Measurements from ENCODE around the gene SBK1. TPM values are rescaled to one million over a fixed set of nuclear protein-coding genes. Genes with fewer than 3 reads are reported as not detected.

Gene SBK1
- total and polyA plus RNA-seq, 4 donors: 0.90 to 2.7 (median 2.3) TPM

- no peak for TF ChIP-seq CTCF (IDR thresholded peaks at IDR 0.05; ENCODE audit: control extremely low read depth, extremely low read depth)
- H3K4me1 ChIP-seq (ENCODE audit: control insufficient read depth in 5 of 5, insufficient read depth in 5 of 5, low read length in 5 of 5): peaks cover 0 to 6% (median 0%) of the 10 kb centered on the region in 5 donors
- H3K9ac ChIP-seq (ENCODE audit: insufficient read depth in 1 of 2, low read length in 2 of 2): no peak overlapping the region
- ATAC-seq (ENCODE audit: insufficient read depth, low FRiP score) (no peak), DNase-seq (no peak)
- WGBS, 2 donors: 76 to 81% methylated on average over 6 of the region's 6 CpGs
- H3K9me3 ChIP-seq (ENCODE audit: control insufficient read depth in 4 of 4, insufficient read depth in 3 of 4, low read length in 3 of 4): no peaks in the 10 kb centered on the region
- no peaks in the 10 kb centered on the region for H3K27me3 ChIP-seq (ENCODE audit: control insufficient read depth in 3 of 3, insufficient read depth in 3 of 3, low read length in 2 of 3)
- H3K36me3 ChIP-seq (ENCODE audit: control insufficient read depth in 4 of 4, insufficient read depth in 4 of 4, low read length in 4 of 4): no peaks in the 10 kb centered on the region
- no peak overlapping the region for H3K27ac ChIP-seq (ENCODE audit: low read depth in 1 of 2, low read length in 1 of 2)
- H3K4me3 ChIP-seq: no peak overlapping the region
Observed at GRCh38 chr16:28301154-28301553, 8.8 kb downstream of the SBK1 start.

- ATAC-seq (ENCODE audit: insufficient read depth, low FRiP score) (no peak), DNase-seq (no peak)
- no peak overlapping the region for H3K9ac ChIP-seq (ENCODE audit: insufficient read depth in 1 of 2, low read length in 2 of 2)
Observed at GRCh38 chr16:28301620-28302019, 9.3 kb downstream of the SBK1 start.

GRCh38 chr16:28303132-28303531 lies 10.8 kb downstream of the SBK1 start:
- Histone ChIP-seq H3K4me3 (no peak overlapping the region), H3K36me3 (ENCODE audit: control insufficient read depth in 4 of 4, insufficient read depth in 4 of 4, low read length in 4 of 4) (no peaks in the 10 kb centered on the region), H3K27me3 (ENCODE audit: control insufficient read depth in 3 of 3, insufficient read depth in 3 of 3, low read length in 2 of 3) (no peaks in the 10 kb centered on the region), H3K4me1 (ENCODE audit: control insufficient read depth in 5 of 5, insufficient read depth in 5 of 5, low read length in 5 of 5) (peaks cover 0 to 2% (median 0%) of the 10 kb centered on the region in 5 donors), H3K27ac (ENCODE audit: low read depth in 1 of 2, low read length in 1 of 2) (no peak overlapping the region), H3K9ac (ENCODE audit: insufficient read depth in 1 of 2, low read length in 2 of 2) (no peak overlapping the region), H3K9me3 (ENCODE audit: control insufficient read depth in 4 of 4, insufficient read depth in 3 of 4, low read length in 3 of 4) (no peaks in the 10 kb centered on the region)
- TF ChIP-seq CTCF (IDR thresholded peaks at IDR 0.05; ENCODE audit: control extremely low read depth, extremely low read depth): no peak
- DNase-seq: no peak
- ATAC-seq (ENCODE audit: insufficient read depth, low FRiP score): no peak

More at GRCh38 chr16:28301620-28302019, 9.3 kb downstream of the SBK1 start:
- no peaks in the 10 kb centered on the region for H3K27me3 ChIP-seq (ENCODE audit: control insufficient read depth in 3 of 3, insufficient read depth in 3 of 3, low read length in 2 of 3)
- no peaks in the 10 kb centered on the region for H3K36me3 ChIP-seq (ENCODE audit: control insufficient read depth in 4 of 4, insufficient read depth in 4 of 4, low read length in 4 of 4)
- H3K4me3 ChIP-seq: no peak overlapping the region
- no peaks in the 10 kb centered on the region for H3K9me3 ChIP-seq (ENCODE audit: control insufficient read depth in 4 of 4, insufficient read depth in 3 of 4, low read length in 3 of 4)
- H3K4me1 ChIP-seq (ENCODE audit: control insufficient read depth in 5 of 5, insufficient read depth in 5 of 5, low read length in 5 of 5): peaks cover 0 to 6% (median 0%) of the 10 kb centered on the region in 5 donors
- no peak overlapping the region for H3K27ac ChIP-seq (ENCODE audit: low read depth in 1 of 2, low read length in 1 of 2)
- WGBS, 2 donors: 93 to 95% methylated on average over 2 of the region's 2 CpGs
- TF ChIP-seq CTCF (IDR thresholded peaks at IDR 0.05; ENCODE audit: control extremely low read depth, extremely low read depth): no peak

GRCh38 chr16:28304214-28304613 lies 11.9 kb downstream of the SBK1 start:
- H3K4me3 ChIP-seq: no peak overlapping the region
- no peaks in the 10 kb centered on the region for H3K9me3 ChIP-seq (ENCODE audit: control insufficient read depth in 4 of 4, insufficient read depth in 3 of 4, low read length in 3 of 4)
- TF ChIP-seq CTCF (IDR thresholded peaks at IDR 0.05; ENCODE audit: control extremely low read depth, extremely low read depth): no peak
- H3K4me1 ChIP-seq (ENCODE audit: control insufficient read depth in 5 of 5, insufficient read depth in 5 of 5, low read length in 5 of 5): no peaks in the 10 kb centered on the region
- H3K36me3 ChIP-seq (ENCODE audit: control insufficient read depth in 4 of 4, insufficient read depth in 4 of 4, low read length in 4 of 4): no peaks in the 10 kb centered on the region
- ATAC-seq (ENCODE audit: insufficient read depth, low FRiP score): no peak
- no peak overlapping the region for H3K9ac ChIP-seq (ENCODE audit: insufficient read depth in 1 of 2, low read length in 2 of 2)
- H3K27me3 ChIP-seq (ENCODE audit: control insufficient read depth in 3 of 3, insufficient read depth in 3 of 3, low read length in 2 of 3): no peaks in the 10 kb centered on the region
- WGBS, 2 donors: 70 to 74% methylated on average over 8 of the region's 8 CpGs
- H3K27ac ChIP-seq (ENCODE audit: low read depth in 1 of 2, low read length in 1 of 2): no peak overlapping the region
- peak; percentile 61 to 66 (median 65) for DNase-seq
